IPS DF 6.9 (cell line): ENCODE measurements around the gene GSG1L.
A peak's percentile ranks its signal among the peaks of the same experiment; 100 is the strongest.

ENCODE experiments used
- DNase-seq: peaks from one replicate; pipeline ENCODE4 v3.0.0-alpha.2; 2013; ENCODE audit warnings: low read depth, low spot score
- H3K27ac ChIP-seq: one replicate; pipeline ENCODE4 v1.5.1; 2013; ENCODE audit warnings: low read length, control low read depth
- H3K27me3 ChIP-seq: 2 replicates; pipeline ENCODE4 v1.6.1; 2013; ENCODE audit warnings: mild to moderate bottlenecking, low read length; ENCODE audit not compliant: control insufficient read depth, insufficient read depth
- H3K36me3 ChIP-seq: 2 replicates; pipeline ENCODE4 v1.6.1; 2013; ENCODE audit warnings: low read length; ENCODE audit not compliant: control insufficient read depth, insufficient read depth
- H3K4me1 ChIP-seq: 2 replicates; pipeline ENCODE4 v1.6.1; 2013; ENCODE audit warnings: low read length; ENCODE audit not compliant: control insufficient read depth, insufficient read depth
- H3K4me3 ChIP-seq: 2 replicates; pipeline ENCODE4 v1.5.1; 2013; ENCODE audit warnings: mild to moderate bottlenecking, low read length
- H3K9me3 ChIP-seq: 2 replicates; pipeline ENCODE4 v1.6.1; 2013; ENCODE audit warnings: low read length, inconsistent platforms; ENCODE audit not compliant: control insufficient read depth, insufficient read depth
- WGBS: extraction: QIAGEN DNeasy Blood & Tissue Kit; methylation state at CpG from one replicate; pipeline ENCODE4 v1.1.7; 2013; ENCODE audit warnings: mixed read lengths, missing lambda C conversion rate; ENCODE audit not compliant: insufficient read length, insufficient coverage; 5-methylcytosine and 5-hydroxymethylcytosine counted together

Gene GSG1L

GRCh38 chr16:27784351-27785306, 278.9 kb downstream of the GSG1L start:
- no peak for DNase-seq
- Histone ChIP-seq H3K4me1 (no peaks in the 10 kb centered on the region), H3K27me3 (no peaks in the 10 kb centered on the region), H3K4me3 (no peak overlapping the region), H3K27ac (no peak overlapping the region), H3K36me3 (no peaks in the 10 kb centered on the region), H3K9me3 (no peaks in the 10 kb centered on the region)
- WGBS = no CpG with 5 or more reads among the region's 20 CpGs

GRCh38 chr16:27781981-27782880, 281.3 kb downstream of the GSG1L start:
- no peak overlapping the region for H3K4me3 ChIP-seq
- H3K36me3 ChIP-seq = peaks cover 5% of the 10 kb centered on the region; the same call in 1 of the 2 replicates
- H3K27me3 ChIP-seq = no peaks in the 10 kb centered on the region
- H3K4me1 ChIP-seq = no peaks in the 10 kb centered on the region
- DNase-seq = no peak
- H3K27ac ChIP-seq = no peak overlapping the region
- H3K9me3 ChIP-seq = no peaks in the 10 kb centered on the region
- no CpG with 5 or more reads among the region's 19 CpGs for WGBS

- Histone ChIP-seq H3K27me3 (no peaks in the 10 kb centered on the region), H3K4me3 (no peak overlapping the region), H3K27ac (no peak overlapping the region), H3K9me3 (no peaks in the 10 kb centered on the region), H3K36me3 (peaks cover 5% of the 10 kb centered on the region; the same call in 1 of the 2 replicates), H3K4me1 (no peaks in the 10 kb centered on the region)
- no peak for DNase-seq
- WGBS = no CpG with 5 or more reads among the region's 7 CpGs
Measured at GRCh38 chr16:27781195-27781524, 282.4 kb downstream of the GSG1L start.

GRCh38 chr16:27780468-27781194, 282.9 kb downstream of the GSG1L start:
- no peak for DNase-seq
- H3K36me3 ChIP-seq = peaks cover 5% of the 10 kb centered on the region; the same call in 1 of the 2 replicates
- no peak overlapping the region for H3K27ac ChIP-seq
- no peaks in the 10 kb centered on the region for H3K27me3 ChIP-seq
- WGBS = no CpG with 5 or more reads among the region's 8 CpGs
- no peaks in the 10 kb centered on the region for H3K9me3 ChIP-seq
- no peaks in the 10 kb centered on the region for H3K4me1 ChIP-seq
- no peak overlapping the region for H3K4me3 ChIP-seq

GRCh38 chr16:27779641-27780164, 283.8 kb downstream of the GSG1L start:
- Histone ChIP-seq H3K27me3 (no peaks in the 10 kb centered on the region), H3K9me3 (no peaks in the 10 kb centered on the region), H3K27ac (no peak overlapping the region), H3K4me3 (no peak overlapping the region), H3K36me3 (peaks cover 5% of the 10 kb centered on the region; the same call in 1 of the 2 replicates), H3K4me1 (no peaks in the 10 kb centered on the region)
- no CpG with 5 or more reads among the region's 23 CpGs for WGBS
- peak; percentile 45 for DNase-seq

GRCh38 chr16:27778926-27779570, 284.5 kb downstream of the GSG1L start:
- H3K27ac ChIP-seq = no peak overlapping the region

GRCh38 chr16:27778171-27778925, 285.2 kb downstream of the GSG1L start:
- H3K36me3 ChIP-seq = peaks cover 5% of the 10 kb centered on the region; the same call in 1 of the 2 replicates

More at GRCh38 chr16:27778926-27779570, 284.5 kb downstream of the GSG1L start:
- H3K36me3 ChIP-seq = peaks cover 5% of the 10 kb centered on the region; the same call in 1 of the 2 replicates
- no peaks in the 10 kb centered on the region for H3K4me1 ChIP-seq
- DNase-seq = no peak
- H3K4me3 ChIP-seq = no peak overlapping the region
- no CpG with 5 or more reads among the region's 10 CpGs for WGBS
- no peaks in the 10 kb centered on the region for H3K27me3 ChIP-seq
- no peaks in the 10 kb centered on the region for H3K9me3 ChIP-seq

GRCh38 chr16:27777527-27777926, 286.0 kb downstream of the GSG1L start:
- H3K27me3 ChIP-seq = no peaks in the 10 kb centered on the region
- H3K4me3 ChIP-seq = no peak overlapping the region
- no peaks in the 10 kb centered on the region for H3K4me1 ChIP-seq
- H3K9me3 ChIP-seq = no peaks in the 10 kb centered on the region
- no CpG with 5 or more reads among the region's 13 CpGs for WGBS
- no peak for DNase-seq
- H3K36me3 ChIP-seq = peaks cover 5% of the 10 kb centered on the region; the same call in 1 of the 2 replicates
- H3K27ac ChIP-seq = no peak overlapping the region

More at GRCh38 chr16:27778171-27778925, 285.2 kb downstream of the GSG1L start:
- Histone ChIP-seq H3K9me3 (no peaks in the 10 kb centered on the region), H3K27ac (no peak overlapping the region), H3K27me3 (no peaks in the 10 kb centered on the region), H3K4me1 (no peaks in the 10 kb centered on the region), H3K4me3 (no peak overlapping the region)
- no peak for DNase-seq
- no CpG with 5 or more reads among the region's 20 CpGs for WGBS
